OCI-M1 (cell line): ENCODE results near the gene ESR1.
A peak's percentile ranks its signal among the peaks of the same experiment; 100 is the strongest.
"Not testable (repeated sequence)": the region's sequence is repeated elsewhere in the genome, so short reads cannot be mapped to it uniquely, and the experiment has no call there.

ENCODE experiments used
- DNase-seq: peaks from one replicate; lab custom pipeline; 2025; lab: John Stamatoyannopoulos, UW

ESR1 gene

DNA sequence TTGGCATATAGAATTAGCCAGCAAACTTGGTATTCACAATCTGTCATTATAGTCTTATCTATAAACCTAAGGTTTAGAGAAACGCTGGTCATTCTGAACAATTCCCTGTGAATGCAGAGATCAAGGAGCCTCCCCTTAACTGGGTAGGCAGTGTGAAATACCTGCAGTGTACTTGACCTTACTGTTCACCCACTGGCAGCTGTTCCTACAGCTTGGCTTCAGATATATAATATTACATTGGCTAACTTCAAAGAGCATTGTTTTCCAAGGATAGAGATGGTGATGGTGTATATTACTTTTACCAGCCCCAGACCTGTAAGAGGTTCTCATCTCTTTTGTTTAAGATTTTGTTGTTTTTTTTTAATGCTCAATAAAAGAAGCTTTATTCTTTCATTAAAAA lies 168.3 kb downstream of the ESR1 start:
- DNase-seq, result no peak

DNA sequence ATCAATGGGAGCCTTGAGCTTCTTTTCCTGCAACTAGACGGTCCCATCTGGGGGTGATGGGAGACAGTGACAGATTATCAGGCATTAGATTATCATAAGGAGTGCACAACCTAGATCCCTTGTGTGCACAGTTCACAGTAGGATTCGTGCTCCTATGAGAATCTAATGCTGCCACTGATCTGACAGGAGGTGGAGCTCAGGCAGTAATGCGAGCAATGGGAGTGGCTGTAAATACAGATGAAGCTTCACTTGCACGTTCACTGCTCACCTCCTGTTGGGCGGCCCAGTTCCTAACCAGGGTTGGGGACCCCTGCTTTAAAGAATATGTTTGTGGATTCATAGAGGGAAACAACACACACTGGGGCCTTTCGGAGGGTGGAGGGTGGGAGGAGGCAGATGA lies 180.7 kb downstream of the ESR1 start:
- not testable (repeated sequence) for DNase-seq

DNA sequence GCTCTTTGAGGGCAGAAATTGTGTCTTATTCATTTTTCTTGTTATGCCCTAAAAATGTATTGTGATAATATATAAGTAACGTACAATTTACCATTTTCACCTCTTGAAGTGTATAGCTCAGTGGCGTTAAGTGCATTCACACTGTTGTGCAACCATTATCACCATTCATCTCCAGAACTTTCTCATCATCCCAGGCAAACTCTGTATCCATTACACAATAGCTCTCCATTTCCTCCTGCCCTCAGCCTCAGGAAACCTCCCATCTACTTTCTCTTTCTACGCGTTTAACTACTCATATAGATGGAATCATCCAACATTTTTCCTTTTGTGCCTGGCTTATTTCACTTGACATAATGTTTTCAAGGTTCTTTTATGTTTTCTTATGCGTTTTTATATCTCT lies 184.6 kb downstream of the ESR1 start:
- DNase-seq, result no peak

DNA sequence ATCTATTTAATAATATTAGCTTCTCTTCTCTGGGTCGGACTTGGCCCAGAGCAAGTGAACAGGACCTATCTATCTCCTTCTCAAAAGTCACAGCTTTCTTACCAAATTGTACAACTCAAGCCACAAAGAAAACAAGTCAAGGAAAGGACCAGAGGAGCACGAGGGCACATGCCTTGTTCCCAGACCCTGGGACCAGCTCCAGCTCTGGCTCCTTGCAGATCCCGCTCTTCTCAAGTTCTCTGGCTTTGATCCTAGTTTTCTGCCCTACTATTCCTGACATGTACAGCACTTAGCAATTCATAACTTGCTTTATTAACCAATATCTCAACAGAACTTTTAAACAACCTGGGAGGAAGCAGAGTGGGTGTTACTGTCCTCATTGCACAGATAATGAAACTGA lies 185.9 kb downstream of the ESR1 start:
- no peak for DNase-seq

DNA sequence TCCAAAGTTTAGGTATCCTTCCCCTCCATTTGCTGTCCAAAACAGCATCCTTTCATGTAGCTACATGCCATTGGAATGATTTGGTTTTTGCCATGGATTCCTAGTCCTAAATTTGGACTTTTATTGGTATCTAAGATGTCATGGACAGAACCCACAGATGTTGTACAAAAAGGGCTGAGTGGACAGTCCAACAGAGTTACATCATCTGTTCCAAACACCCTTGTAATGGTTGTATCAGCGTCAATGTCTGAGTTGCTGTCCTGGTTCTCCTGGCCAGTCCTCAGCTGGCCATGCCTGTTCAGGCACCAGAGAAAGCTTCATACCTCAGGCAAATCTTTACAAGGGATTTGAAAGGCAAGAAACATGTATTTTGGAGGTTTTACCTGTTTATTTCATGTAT lies 191.3 kb downstream of the ESR1 start:
- no peak for DNase-seq

DNA sequence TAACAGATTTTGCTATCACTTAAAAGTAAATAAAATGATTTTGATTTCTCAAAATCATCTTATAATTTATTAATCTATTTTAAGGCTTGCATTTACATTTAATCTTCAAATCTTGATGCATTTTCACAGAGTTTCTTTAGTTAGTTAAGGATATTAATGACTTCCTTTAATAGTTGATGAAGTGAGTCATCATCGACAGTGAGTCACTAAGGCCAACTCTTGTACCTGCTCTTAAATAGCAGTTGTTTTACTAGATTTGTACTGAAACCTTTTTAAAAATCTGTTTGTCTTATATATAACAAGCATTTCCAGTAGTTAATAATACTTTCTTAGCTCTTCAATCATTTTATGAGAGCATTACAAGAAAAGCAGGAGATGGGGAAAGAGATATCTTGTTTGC lies 191.7 kb downstream of the ESR1 start:
- no peak for DNase-seq

DNA sequence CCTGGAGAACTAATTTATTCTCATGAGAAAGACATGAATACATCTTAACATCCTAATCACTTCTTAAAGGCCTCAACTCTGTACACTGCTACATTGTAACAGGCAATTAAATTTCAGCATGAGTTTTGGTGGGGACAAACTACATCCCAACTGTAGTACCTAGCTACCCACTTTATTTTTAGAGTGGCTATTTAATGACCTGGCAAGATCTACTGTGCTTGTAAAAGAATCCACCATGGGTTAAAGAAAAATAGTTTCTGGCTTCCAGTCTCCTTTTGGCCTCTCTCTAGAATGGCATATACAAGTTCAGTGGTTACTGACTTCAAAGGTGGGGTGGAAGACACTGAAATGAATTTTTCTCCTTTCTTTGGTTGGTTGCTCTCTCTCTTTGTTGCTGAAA lies 193.9 kb downstream of the ESR1 start:
- DNase-seq, result no peak

DNA sequence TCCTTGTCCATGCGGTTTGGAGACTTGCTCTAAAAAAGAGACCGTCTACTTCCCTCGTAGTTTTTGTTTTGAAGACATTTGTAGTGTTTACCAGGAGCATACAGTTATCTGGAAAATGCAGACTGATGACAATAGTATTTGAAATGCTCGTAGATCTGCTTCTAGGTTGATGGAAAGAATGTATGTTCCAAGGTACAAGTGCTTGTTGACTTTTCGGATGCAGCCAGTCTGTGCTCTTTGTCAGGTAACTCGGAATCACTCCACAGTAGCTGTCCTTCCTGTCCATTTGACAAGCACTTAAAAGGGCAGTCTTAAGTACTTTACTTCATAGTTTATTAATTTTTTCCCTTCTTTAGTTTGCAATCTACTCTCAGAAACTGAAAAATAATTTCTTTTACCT lies 194.8 kb downstream of the ESR1 start:
- no peak for DNase-seq

DNA sequence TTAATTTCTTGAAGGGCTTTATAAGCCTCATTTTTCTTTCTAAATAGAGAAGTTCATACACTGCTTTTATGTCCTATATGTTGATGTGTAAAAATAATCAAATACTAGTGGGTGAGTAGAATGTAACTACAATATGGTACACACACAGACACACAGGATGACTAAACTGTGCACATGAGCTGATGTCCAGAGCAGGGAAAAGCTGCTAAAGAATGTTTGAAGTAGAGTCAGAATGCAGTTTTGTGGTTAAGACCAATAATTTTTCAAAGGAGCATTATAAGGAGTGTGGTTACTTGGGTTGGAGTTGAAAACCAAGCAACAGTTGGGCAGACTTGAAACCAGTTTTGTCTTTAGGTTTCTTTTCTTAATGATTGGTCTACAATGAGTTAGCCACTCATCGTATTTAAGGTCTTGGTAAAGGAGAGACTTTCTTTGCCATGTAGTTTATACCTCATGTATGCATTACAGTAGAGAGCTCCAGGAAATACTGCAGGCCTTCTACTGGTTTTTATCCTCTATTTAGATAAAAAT lies 196.6 kb downstream of the ESR1 start:
- no peak for DNase-seq

DNA sequence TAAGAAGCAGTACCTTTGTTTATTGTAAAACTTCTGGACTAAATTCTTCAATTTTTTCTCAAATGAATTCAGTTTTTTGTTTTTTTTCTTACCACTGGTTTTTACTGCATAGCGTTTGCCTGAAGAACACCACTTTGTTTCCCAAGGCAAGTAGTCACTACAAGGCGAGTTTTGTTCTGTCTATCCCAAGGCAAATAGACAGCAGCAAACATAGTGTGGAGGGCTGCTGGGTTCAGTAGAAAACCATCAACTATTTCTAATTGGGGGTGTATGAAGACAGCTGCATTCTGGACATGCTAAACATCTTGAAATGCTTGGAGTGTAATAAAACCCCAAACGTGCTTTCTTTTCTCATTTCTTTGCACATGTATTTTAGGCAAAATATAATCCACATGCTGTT lies 197.4 kb downstream of the ESR1 start:
- DNase-seq, result no peak

DNA sequence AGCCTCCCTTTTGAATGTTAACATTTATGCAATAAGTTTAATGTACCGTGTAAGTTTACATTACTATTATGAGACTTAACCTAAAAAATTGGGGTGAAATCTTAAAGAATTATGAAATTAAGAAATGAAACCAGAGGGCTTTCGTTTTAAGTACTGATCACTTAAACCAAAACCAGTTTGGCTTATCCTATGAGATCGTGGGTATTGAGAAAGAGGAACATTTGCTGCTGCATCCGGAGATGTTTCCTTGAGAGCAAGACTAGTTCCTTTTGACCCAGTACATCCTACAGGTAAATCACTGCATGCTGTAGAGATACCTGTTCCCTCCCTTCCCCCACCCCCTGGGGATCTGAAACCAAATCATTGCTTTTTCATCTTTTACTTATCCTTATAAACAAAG lies 201.3 kb downstream of the ESR1 start:
- DNase-seq, result no peak

DNA sequence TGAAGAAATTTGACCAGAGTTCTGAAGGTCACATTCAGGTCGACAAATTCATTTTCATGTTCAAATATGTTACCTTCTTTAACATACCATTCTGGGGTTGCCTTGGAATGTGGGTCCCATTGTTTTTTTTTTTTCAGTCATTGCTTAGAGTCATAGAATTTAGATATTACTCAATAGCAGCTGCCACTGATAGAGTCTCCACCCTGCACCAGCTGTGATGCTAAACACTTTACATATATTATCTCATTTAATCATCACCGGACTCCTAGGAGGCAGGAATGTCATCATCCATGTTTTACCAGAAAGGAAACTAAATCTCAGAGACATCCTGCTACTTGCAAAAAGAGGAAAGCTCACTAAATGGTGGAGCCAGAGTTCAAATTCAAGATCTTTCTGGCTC lies 204.7 kb downstream of the ESR1 start:
- DNase-seq, result no peak

DNA sequence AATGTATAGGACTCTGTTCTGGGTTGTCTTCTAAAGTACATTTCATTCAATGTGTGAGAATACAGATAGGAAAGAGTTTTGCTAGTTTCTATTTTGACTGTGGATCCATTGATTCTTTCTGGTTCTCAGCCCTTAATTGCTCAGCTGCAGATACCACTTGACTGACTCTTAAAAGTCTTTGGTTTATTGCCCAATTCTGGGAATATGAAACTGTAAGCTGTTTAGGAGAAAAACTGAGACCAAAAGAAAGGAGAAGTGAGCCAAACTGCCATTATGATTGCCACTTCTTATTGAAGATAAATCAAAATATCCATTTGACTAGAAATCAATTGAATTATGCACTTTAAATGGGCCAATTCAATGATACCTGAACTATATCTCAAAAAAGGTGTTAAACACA lies 211.4 kb downstream of the ESR1 start:
- peak; percentile 27 for DNase-seq

DNA sequence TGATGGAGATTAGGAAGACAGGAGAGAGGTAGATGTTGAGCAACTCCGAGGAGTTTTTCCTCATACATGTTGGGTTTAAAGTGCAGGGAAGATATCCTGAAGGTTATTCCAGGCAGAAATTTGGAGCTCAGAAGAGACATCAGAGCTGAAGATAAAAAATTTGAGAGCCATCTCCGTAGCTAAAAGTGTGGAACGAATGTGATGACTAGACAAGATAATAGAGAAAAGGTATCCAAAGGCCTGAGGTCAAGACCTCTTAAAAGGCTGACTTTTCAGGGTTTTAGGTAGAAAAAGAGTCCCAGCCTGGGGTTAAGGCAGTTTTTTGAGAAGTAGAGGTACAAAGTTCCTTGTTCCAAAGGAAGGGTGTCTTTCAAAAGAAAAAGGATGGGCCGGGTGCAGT lies 214.8 kb downstream of the ESR1 start:
- no peak for DNase-seq

DNA sequence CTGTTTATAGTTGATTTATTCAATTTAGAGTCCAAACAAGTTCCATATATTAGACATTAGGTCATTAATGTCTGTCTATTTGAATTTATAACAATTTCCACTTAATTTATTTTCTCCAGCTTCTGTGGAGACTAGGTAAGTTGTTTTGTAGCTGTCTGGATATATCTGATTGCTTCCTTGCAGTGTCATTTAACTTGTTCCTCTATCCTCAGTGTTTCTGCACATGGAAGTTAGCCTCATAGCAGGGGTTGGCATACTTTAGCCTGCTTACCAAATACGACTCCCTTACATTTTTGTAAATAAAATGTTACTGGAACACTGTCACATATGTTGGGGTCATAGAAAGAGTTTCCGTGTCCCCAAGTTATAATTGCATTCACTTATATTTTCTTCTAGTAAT lies 216.1 kb downstream of the ESR1 start:
- DNase-seq, result no peak

DNA sequence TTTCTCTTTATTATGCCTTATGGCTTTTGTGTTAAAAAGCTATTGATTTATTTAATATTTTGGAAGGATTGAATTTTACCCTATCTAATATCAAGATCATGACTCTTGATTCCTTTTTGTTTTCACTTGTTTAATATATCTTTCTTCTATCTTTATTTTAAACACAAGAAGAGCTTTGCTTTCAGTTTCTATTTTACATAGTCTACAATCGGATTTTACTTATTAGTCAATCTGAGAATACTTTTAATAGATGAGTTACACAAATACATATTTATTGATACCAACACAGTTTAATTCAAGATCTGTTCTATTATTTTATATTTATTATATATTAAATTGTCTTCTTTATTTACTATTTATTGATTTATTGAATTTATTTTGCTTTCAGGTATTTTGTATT lies 218.8 kb downstream of the ESR1 start:
- DNase-seq, result no peak

DNA sequence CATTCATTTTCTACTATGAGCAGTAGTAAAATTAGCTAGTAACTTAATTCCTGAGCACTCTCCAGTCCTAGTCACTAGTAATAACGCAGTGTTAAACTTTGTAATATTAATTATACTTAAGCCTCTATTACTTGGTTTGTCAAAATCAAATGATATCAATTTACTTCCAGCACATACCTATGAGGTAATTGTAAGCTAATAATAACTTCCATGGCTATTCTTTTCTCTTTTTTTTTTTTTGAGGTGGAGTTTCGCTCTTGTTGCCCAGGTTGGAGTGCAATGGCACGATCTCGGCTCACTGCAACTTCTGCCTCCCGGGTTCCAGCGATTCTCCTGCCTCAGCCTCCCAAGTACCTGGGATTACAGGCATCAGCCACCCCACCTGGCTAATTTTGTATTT lies 219.3 kb downstream of the ESR1 start:
- not testable (repeated sequence) for DNase-seq

DNA sequence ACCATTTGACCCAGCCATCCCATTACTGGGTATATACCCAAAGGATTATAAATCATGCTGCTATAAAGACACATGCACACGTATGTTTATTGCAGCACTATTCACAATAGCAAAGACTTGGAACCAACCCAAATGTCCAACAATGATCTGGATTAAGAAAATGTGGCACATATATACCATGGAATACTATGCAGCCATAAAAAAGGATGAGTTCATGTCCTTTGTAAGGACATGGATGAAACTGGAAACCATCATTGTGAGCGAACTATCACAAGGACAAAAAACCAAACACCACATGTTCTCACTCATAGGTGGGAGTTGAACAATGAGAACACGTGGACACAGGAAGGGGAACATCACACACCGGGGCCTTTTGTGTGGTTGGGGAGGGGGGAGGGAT lies 226.3 kb downstream of the ESR1 start:
- not testable (repeated sequence) for DNase-seq

DNA sequence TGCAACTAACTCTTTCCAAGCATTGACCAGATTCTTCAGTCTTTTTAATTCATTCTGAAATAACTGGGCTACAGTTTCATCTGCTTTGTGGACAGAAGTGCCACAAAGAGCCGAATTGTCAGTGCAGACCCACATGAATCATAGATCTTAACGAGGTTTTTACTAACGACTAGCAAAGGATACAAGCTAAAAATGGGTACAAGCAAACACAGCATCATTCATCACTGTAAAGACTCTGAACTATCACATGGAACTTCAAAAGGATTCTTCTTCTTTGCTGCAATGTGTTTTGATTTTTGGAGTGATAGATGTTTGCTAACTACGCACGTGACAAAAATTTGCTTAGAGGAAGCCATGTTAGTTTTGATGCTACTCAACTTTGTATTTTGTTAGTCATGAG lies 227.1 kb downstream of the ESR1 start:
- DNase-seq, result no peak

DNA sequence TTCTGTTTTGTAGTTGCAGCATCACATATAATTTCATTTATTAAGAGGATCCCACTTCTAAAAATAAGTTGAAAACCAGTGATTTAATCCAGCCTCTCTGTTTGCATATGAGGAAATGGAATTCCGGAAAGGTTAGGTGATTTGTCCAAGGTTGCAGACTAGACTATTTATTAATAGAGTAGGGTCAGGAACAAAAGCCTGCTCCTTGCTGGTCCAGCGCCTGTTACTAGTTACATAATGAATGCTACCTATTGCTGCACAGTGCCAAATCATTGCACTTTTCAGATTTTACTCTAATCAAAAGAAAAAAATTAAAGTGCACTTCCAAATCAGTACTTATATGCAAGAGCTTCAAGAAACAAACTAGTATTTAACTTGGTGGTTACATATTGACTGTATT lies 238.6 kb downstream of the ESR1 start:
- DNase-seq, result no peak

DNA sequence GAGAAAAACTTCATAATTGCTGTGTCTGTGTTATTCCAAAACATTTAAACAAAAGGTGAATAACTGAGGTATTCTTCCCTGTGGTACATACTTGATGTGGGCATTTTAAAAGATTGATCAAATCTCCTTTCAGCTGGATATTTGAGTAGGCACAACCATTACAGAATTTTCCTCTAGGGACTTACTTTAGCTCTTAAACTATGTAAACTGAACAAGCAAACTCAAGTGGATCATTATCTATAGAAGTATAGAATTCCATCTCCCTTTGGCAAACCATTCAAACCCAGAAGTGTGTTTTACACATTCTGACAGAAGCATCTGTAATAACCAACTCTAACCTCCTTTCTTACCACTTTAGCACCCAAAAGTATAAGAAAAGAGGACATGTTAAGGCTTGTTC lies 241.4 kb downstream of the ESR1 start:
- DNase-seq, result no peak

DNA sequence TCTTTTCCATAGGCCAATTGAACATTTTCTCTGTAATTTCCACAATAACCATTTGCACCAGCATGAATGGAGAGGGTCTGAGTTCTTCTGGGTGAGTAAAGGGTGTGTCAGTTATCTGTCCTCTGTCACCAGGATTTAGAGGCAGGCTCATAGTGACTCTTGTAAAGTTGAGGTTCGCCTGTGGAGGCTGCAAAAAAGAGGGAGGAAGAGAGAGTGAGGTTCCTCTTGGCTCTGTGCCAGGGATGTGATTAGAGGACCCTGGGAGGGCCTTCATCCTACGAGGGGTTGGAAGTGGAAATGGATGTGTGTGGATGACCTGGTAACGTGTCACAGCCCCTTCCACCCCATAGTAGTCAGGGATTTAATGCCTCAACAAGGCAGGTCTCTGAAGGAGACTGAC lies 242.0 kb downstream of the ESR1 start:
- no peak for DNase-seq

DNA sequence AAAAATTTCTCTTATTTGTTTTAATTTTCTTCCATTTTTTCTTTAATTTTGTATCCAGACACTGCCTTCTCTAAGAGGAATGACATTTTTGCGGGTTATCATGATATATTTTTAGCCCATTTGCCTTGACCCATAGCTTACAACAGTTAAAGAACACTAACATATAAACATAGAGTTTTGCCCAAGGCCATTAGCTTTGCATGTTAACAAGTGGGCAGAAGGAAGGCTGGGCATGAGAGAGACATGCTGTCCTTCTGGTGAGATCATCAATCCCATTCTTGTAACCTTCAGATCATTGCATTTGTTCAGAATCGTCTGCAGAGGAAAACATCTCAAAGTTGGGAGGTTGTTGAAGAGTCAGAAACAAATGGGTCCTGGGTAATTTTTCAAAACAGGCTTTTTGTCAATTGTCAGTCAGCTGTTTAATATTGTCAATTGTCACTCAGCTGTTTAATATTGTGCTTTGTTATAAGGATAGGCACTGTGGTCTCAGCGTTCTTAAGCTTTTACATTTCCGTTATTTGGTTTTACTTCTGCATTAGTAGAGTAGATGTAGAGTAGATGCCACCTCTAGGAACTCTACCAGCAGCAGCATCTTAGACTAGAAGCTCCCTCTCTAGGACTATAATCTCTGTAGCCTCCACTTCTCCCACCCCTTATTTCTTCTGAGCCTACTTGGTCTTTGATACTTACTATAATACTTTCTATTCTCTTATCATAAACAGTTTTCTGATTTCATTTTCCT lies 243.1 kb downstream of the ESR1 start:
- no peak for DNase-seq

DNA sequence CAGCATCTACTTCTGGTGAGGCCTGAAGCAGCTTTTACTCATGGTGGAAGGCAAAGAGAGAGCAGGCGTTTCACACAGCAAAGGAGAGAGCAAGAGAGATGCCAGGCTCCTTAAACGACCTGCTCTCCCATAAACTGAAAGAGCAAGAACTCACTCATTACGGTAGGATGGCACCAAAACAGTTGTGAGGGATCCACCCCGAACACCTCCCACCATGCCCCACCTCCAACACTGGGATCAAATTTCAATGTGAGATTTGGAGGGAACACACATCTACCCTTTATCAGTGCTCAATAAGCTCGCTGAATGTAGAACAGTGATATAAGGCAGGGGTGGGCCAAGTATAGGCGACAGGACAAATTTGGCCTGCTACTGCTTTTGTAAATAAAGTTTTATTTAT lies 244.6 kb downstream of the ESR1 start:
- DNase-seq, result no peak
